Prostate gland (tissue), 2 donors: ENCODE results near the gene PGF.

Experiments
- CTCF ChIP-seq, 4 experiments: fragments of 200-600 bp in 2 of 4; fragments of 450-650 bp in 2 of 4; sonication (generic) in 2 of 4; IDR thresholded peaks; 1 replicate in 3 of 4; 2 replicates in 1 of 4; pipeline ENCODE4 v1.5.1; 2016 to 2019; ENCODE audit warnings: antibody characterized with exemption in 4 of 4, mild to moderate bottlenecking in 2 of 4, moderate library complexity in 2 of 4
- POLR2AphosphoS5 ChIP-seq: sonication (generic); formaldehyde crosslinking; IDR thresholded peaks from one replicate; pipeline ENCODE4 v1.6.1; 2017; ENCODE audit warnings: antibody characterized with exemption

GRCh38 chr14:74898694-74899093 is 56.7 kb downstream of the PGF start:
- TF ChIP-seq CTCF (IDR thresholded peaks at IDR 0.05) (no peak), POLR2AphosphoS5 (no peak)
